Tibial nerve (tissue), 4 donors: ENCODE measurements around the gene SERTM2. TPM values are rescaled to one million over a fixed set of nuclear protein-coding genes. Genes with fewer than 3 reads are reported as not detected.

Experiments used
- DNase-seq, 2 donors: peaks; one replicate each; pipeline ENCODE4 v3.0.0-alpha.2; 2019; ENCODE audit warnings: low spot score in 2 of 2
- H3K27ac ChIP-seq, 4 donors: fragments of 200-600 bp; sonication (generic) in 3 of 4; one replicate each; pipeline ENCODE4 v1.5.1; 2017 to 2019; ENCODE audit warnings: mild to moderate bottlenecking in 1 of 4
- H3K27me3 ChIP-seq, 2 donors: fragments of 200-600 bp; sonication (generic) in 1 of 2; one replicate each; pipeline versions ENCODE4 v1.5.1 to v1.6.0; 2017 to 2019
- H3K36me3 ChIP-seq, 3 donors: fragments of 200-600 bp; sonication (generic); one replicate each; pipeline ENCODE4 v1.5.1; 2018 to 2019
- H3K4me1 ChIP-seq, 4 donors: fragments of 200-600 bp; sonication (generic) in 3 of 4; one replicate each; pipeline ENCODE4 v1.5.1; 2017 to 2019
- H3K4me3 ChIP-seq, 4 donors: fragments of 200-600 bp; sonication (generic) in 3 of 4; one replicate each; pipeline ENCODE4 v1.5.1; 2017 to 2019; ENCODE audit warnings: mild to moderate bottlenecking in 1 of 4, moderate library complexity in 1 of 4
- H3K9me3 ChIP-seq, 4 donors: fragments of 200-600 bp; sonication (generic) in 3 of 4; one replicate each; pipeline ENCODE4 v1.5.1; 2017 to 2019
- CTCF ChIP-seq, 5 experiments: fragments of 200-600 bp in 3 of 5; fragments of 450-650 bp in 2 of 5; sonication (generic) in 3 of 5; IDR thresholded peaks; one replicate each; pipeline ENCODE4 v1.5.1; 2016 to 2019; ENCODE audit warnings: antibody characterized with exemption in 5 of 5, mild to moderate bottlenecking in 3 of 5, moderate library complexity in 2 of 5
- EP300 ChIP-seq, 2 donors: sonication (generic); formaldehyde crosslinking; IDR thresholded peaks; one replicate each; pipeline ENCODE4 v1.6.1; 2017; ENCODE audit warnings: antibody characterized with exemption in 2 of 2, mild to moderate bottlenecking in 1 of 2
- POLR2A ChIP-seq, 2 donors: fragments of 450-650 bp; IDR thresholded peaks; one replicate each; pipeline ENCODE4 v1.6.1; 2017; ENCODE audit warnings: antibody characterized with exemption in 2 of 2, mild to moderate bottlenecking in 2 of 2, moderate library complexity in 2 of 2
- WGBS, 2 donors: methylation state at CpG; one replicate each; pipeline ENCODE4 v1.1.5; 2018; 5-methylcytosine and 5-hydroxymethylcytosine counted together
- total RNA-seq, 4 donors: library from RNA; depleted of rRNA; stranded (reverse); fragments of >200 nt; gene quantifications; one replicate each; pipeline ENCODE4 v1.1.0, GENCODE V29; 2016

SERTM2 gene
- total RNA-seq, 4 donors from 2014 or later, result not detected

GRCh38 chrX:111483135-111483534 lies 28.3 kb upstream of the SERTM2 start:
- Histone ChIP-seq H3K9me3 (peaks cover 0 to 7% (median 2%) of the 10 kb centered on the region in 4 donors), H3K4me1 (no peaks in the 10 kb centered on the region), H3K27ac (no peak overlapping the region), H3K36me3 (no peaks in the 10 kb centered on the region), H3K4me3 (no peak overlapping the region), H3K27me3 (peaks cover 0 to 6% of the 10 kb centered on the region in 2 donors)
- WGBS, 2 donors, result 44 to 68% methylated on average over 2 of the region's 2 CpGs
- DNase-seq, result no peak
- TF ChIP-seq CTCF (IDR thresholded peaks at IDR 0.05) (no peak), POLR2A (IDR thresholded peaks at IDR 0.05) (no peak), EP300 (IDR thresholded peaks at IDR 0.05) (no peak)

GRCh38 chrX:111483881-111484280 lies 27.6 kb upstream of the SERTM2 start:
- no peak overlapping the region for H3K4me3 ChIP-seq
- H3K27me3 ChIP-seq, result peaks cover 0 to 4% of the 10 kb centered on the region in 2 donors
- H3K9me3 ChIP-seq, result peaks cover 0 to 7% (median 2%) of the 10 kb centered on the region in 4 donors
- TF ChIP-seq EP300 (IDR thresholded peaks at IDR 0.05) (no peak), CTCF (IDR thresholded peaks at IDR 0.05) (no peak), POLR2A (IDR thresholded peaks at IDR 0.05) (no peak)
- no peaks in the 10 kb centered on the region for H3K36me3 ChIP-seq
- H3K27ac ChIP-seq, result no peak overlapping the region
- H3K4me1 ChIP-seq, result no peaks in the 10 kb centered on the region
- DNase-seq, result no peak

GRCh38 chrX:111490688-111491087 lies 20.8 kb upstream of the SERTM2 start:
- no peak for DNase-seq
- H3K4me3 ChIP-seq, result no peak overlapping the region
- no peaks in the 10 kb centered on the region for H3K36me3 ChIP-seq
- TF ChIP-seq CTCF (IDR thresholded peaks at IDR 0.05), result no peak
- no peak for TF ChIP-seq POLR2A (IDR thresholded peaks at IDR 0.05)
- no peak for TF ChIP-seq EP300 (IDR thresholded peaks at IDR 0.05)
- H3K4me1 ChIP-seq, result no peaks in the 10 kb centered on the region
- peaks cover 0 to 15% of the 10 kb centered on the region in 2 donors for H3K27me3 ChIP-seq
- H3K9me3 ChIP-seq, result peaks cover 0 to under 1% (median 0%) of the 10 kb centered on the region in 4 donors
- no peak overlapping the region for H3K27ac ChIP-seq

- Histone ChIP-seq H3K4me3 (no peak overlapping the region), H3K4me1 (no peaks in the 10 kb centered on the region), H3K9me3 (no peaks in the 10 kb centered on the region), H3K27me3 (peaks cover 0 to 15% of the 10 kb centered on the region in 2 donors), H3K36me3 (no peaks in the 10 kb centered on the region), H3K27ac (no peak overlapping the region)
- no peak for DNase-seq
- TF ChIP-seq POLR2A (IDR thresholded peaks at IDR 0.05) (no peak), EP300 (IDR thresholded peaks at IDR 0.05) (no peak), CTCF (IDR thresholded peaks at IDR 0.05) (no peak)
- 69 to 87% methylated on average over 4 of the region's 4 CpGs for WGBS, 2 donors
Observed at GRCh38 chrX:111492085-111492484, 19.4 kb upstream of the SERTM2 start.

GRCh38 chrX:111498538-111499103 lies 12.8 kb upstream of the SERTM2 start:
- no peaks in the 10 kb centered on the region for H3K9me3 ChIP-seq
- H3K27ac ChIP-seq, result no peak overlapping the region
- H3K4me1 ChIP-seq, result no peaks in the 10 kb centered on the region
- no peaks in the 10 kb centered on the region for H3K36me3 ChIP-seq
- no peak overlapping the region for H3K4me3 ChIP-seq
- no peak for DNase-seq
- H3K27me3 ChIP-seq, result peaks cover 0 to 3% of the 10 kb centered on the region in 2 donors
- TF ChIP-seq CTCF (IDR thresholded peaks at IDR 0.05), result no peak
- no peak for TF ChIP-seq POLR2A (IDR thresholded peaks at IDR 0.05)
- no peak for TF ChIP-seq EP300 (IDR thresholded peaks at IDR 0.05)
- 76 to 80% methylated on average over 3 of the region's 3 CpGs for whole genome bisulfite sequencing, 2 donors
